GM12878 (cell line): ENCODE data around the gene ADARB1. TPM values are rescaled to one million over a fixed set of nuclear protein-coding genes. Genes with fewer than 3 reads are reported as not detected.

Experiments used
- ATAC-seq: fragments of 200-7000 bp; cut with Tn5 transposase; 3 replicates; pipeline ENCODE4 v1.9.1; 2020; ENCODE audit warnings: mild to moderate bottlenecking, moderate library complexity
- BruUV-seq: library from RNA; stranded (reverse); fragments of 400-500 nt; replicated peaks from 2 replicates; lab custom pipeline; 2021; lab: Mats Ljungman, UMichigan
- CTCF ChIA-PET: fragments of 300-600 bp; sonication (Branson Sonifier 250); formaldehyde crosslinking; extraction: SDS; loops from one replicate; lab custom pipeline; 2021; ENCODE audit warnings: inconsistent platforms; lab: Yijun Ruan, JAX
- POLR2A ChIA-PET: fragments of 350-600 bp; formaldehyde crosslinking; extraction: SDS; loops from one replicate; lab custom pipeline; 2021; ENCODE audit warnings: inconsistent platforms; lab: Charles Lee
- RAD21 ChIA-PET: fragments of 300-600 bp; sonication (Branson Sonifier 250); formaldehyde crosslinking; loops from one replicate; lab custom pipeline; 2023; ENCODE audit warnings: antibody characterized with exemption; ENCODE audit not compliant: unreplicated experiment; lab: Charles Lee
- SMC1A ChIA-PET: fragments of 300-600 bp; sonication (Branson Sonifier 250); formaldehyde crosslinking; loops from one replicate; lab custom pipeline; 2023; ENCODE audit not compliant: unreplicated experiment, uncharacterized antibody; lab: Charles Lee
- DNase-seq: peaks from one replicate; pipeline ENCODE4 v3.0.0-alpha.2; 2011; ENCODE audit warnings: low read depth, low spot score
- FAIRE-seq: peaks from 3 replicates; lab custom pipeline; 2011; peaks lifted over from hg19 to GRCh38; lab: Jason Lieb, UNC
- H2AFZ ChIP-seq: 2 replicates; pipeline ENCODE4 v1.6.0; 2011; ENCODE audit warnings: low read depth, low read length, control low read depth; ENCODE audit not compliant: control insufficient read depth
- H3K27ac ChIP-seq: 2 replicates; pipeline ENCODE4 v1.5.1; 2011; ENCODE audit warnings: control low read depth; ENCODE audit not compliant: control insufficient read depth, insufficient read depth
- H3K27me3 ChIP-seq, 2 experiments: replicated peaks in 1 of 2; 2 replicates each; pipeline versions ENCODE4 v1.6.0 to v1.6.1; 2011; ENCODE audit warnings: low read length in 1 of 2; ENCODE audit not compliant: control insufficient read depth in 2 of 2, insufficient read depth in 2 of 2
- H3K36me3 ChIP-seq, 2 experiments: 2 replicates each; pipeline ENCODE4 v1.5.1; 2011; ENCODE audit warnings: low read length in 1 of 2; ENCODE audit not compliant: control insufficient read depth in 2 of 2, insufficient read depth in 2 of 2
- H3K4me1 ChIP-seq: 2 replicates; pipeline ENCODE4 v1.6.1; 2011; ENCODE audit warnings: mild to moderate bottlenecking, low read length, moderate library complexity, mixed read lengths; ENCODE audit not compliant: control insufficient read depth, insufficient read depth
- H3K4me2 ChIP-seq: 2 replicates; pipeline ENCODE4 v1.6.0; 2011; ENCODE audit warnings: control low read depth; ENCODE audit not compliant: control insufficient read depth, insufficient read depth
- H3K4me3 ChIP-seq: fragments of 200-600 bp; sonication (generic); 2 replicates; pipeline ENCODE4 v1.5.1; 2016
- H3K79me2 ChIP-seq: 2 replicates; pipeline ENCODE4 v1.6.0; 2011; ENCODE audit warnings: low read length; ENCODE audit not compliant: control insufficient read depth, insufficient read depth
- H3K9ac ChIP-seq: 2 replicates; pipeline ENCODE4 v1.8.0; 2011; ENCODE audit warnings: low read length, control low read depth, mixed read lengths; ENCODE audit not compliant: control insufficient read depth, insufficient read depth
- H3K9me3 ChIP-seq: replicated peaks from 3 replicates; pipeline ENCODE4 v1.5.1; 2011; ENCODE audit warnings: mild to moderate bottlenecking, low read length; ENCODE audit not compliant: control insufficient read depth, insufficient read depth
- H4K20me1 ChIP-seq: 2 replicates; pipeline ENCODE4 v1.6.0; 2011; ENCODE audit not compliant: control insufficient read depth, insufficient read depth
- NBN ChIP-seq: fragments of 450-650 bp; IDR thresholded peaks from 2 replicates; pipeline ENCODE4 v1.6.1; 2016
- NKRF ChIP-seq: fragments of 450-650 bp; conservative IDR thresholded peaks from 2 replicates; pipeline ENCODE4 v1.6.1; 2017; ENCODE audit warnings: mild to moderate bottlenecking, moderate library complexity
- POLR2AphosphoS2 ChIP-seq: IDR thresholded peaks from 2 replicates; pipeline ENCODE4 v1.6.1; 2011; ENCODE audit warnings: low read depth, mild to moderate bottlenecking, low read length, improper control_type of control experiment, moderate library complexity
- RAD51 ChIP-seq: fragments of 450-650 bp; IDR thresholded peaks from 2 replicates; pipeline ENCODE4 v1.6.1; 2016; ENCODE audit warnings: moderate library complexity, mild to moderate bottlenecking, inconsistent platforms
- RELA ChIP-seq: fragments of 450-650 bp; IDR thresholded peaks from 2 replicates; pipeline ENCODE4 v1.8.0; 2014; ENCODE audit warnings: borderline replicate concordance; ENCODE audit not compliant: partially characterized antibody
- SPI1 ChIP-seq: IDR thresholded peaks from 2 replicates; pipeline ENCODE4 v1.6.1; 2011; ENCODE audit warnings: low read depth, mild to moderate bottlenecking, low read length, moderate library complexity, borderline replicate concordance; ENCODE audit not compliant: insufficient read depth
- TBL1XR1 ChIP-seq: IDR thresholded peaks from 2 replicates; pipeline ENCODE4 v1.6.1; 2012; ENCODE audit warnings: low read depth, low read length, improper control_type of control experiment
- WGBS: methylation state at CpG from one replicate; pipeline ENCODE4 v1.1.6; 2016; ENCODE audit warnings: low lambda C conversion rate; ENCODE audit not compliant: insufficient replicate concordance, insufficient coverage; ENCODE audit errors: missing lambda C conversion rate; 5-methylcytosine and 5-hydroxymethylcytosine counted together
- in situ Hi-C: fragments of 300-500 bp; cut with MboI; formaldehyde crosslinking; loops from 9 replicates; pipeline ENCODE4 v1.14.3; 2018; ENCODE audit warnings: mixed read lengths
- intact Hi-C: fragments of 100-400 bp; cut with micrococcal nuclease; formaldehyde crosslinking; loops from one replicate; pipeline ENCODE4 v1.14.2; 2022; ENCODE audit not compliant: unreplicated experiment
- polyA plus RNA-seq, 11 experiments: library from polyadenylated mRNA; depleted of rRNA in 4 of 11; unstranded in 6 of 11; stranded (reverse) in 5 of 11; fragments of >200 nt; fragmentation: Nextera tagmentation in 4 of 11; fragmentation: Illumina TruSeq in 1 of 11; extraction: Ambion mirVana in 4 of 11; extraction: Trizol in 1 of 11; gene quantifications; 1 replicate in 1 of 11; 2 replicates in 10 of 11; pipeline versions ENCODE4 v1.2.1 to v1.2.3, GENCODE V29; 2011 to 2016; ENCODE audit warnings: inconsistent platforms in 2 of 11, missing spikeins in 2 of 11, low read depth in 1 of 11
- total RNA-seq, 4 experiments: library from RNA; depleted of rRNA in 3 of 4; stranded (reverse); fragments of >200 nt in 3 of 4; fragmentation: Illumina TruSeq in 1 of 4; extraction: Trizol in 1 of 4; gene quantifications; 2 replicates each; pipeline versions ENCODE4 v1.2.1 to v1.2.3, GENCODE V29; 2013 to 2021
- TF ChIP-seq, protein P1 (sequence below): fragments of 450-650 bp; IDR thresholded peaks from 2 replicates; pipeline ENCODE4 v1.6.1; 2017; ENCODE audit warnings: mild to moderate bottlenecking

Gene ADARB1
- total and polyA plus RNA-seq, 10 of the 15 experiments (the other 5 are each of a cell fraction or from before 2014, with no cell fraction given) = 5.7 to 61.7 (median 25.3) TPM

DNA sequence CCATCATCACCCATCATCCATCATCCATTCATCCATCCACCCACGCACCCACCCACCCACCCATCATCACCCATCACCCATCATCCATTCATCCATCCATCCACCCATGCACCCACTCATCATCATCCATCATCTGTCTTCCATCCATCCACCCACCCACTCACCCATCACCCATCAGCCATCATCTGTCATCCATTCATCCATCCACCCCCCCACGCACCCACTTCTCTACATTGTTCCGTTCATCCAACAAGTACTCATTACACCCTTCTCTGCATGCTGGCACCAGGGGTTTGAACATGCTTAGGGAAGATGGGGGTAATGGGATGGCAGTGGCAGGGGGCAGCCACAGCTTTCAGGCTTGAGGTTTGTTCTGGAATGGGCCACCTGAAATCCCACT is 82.1 kb downstream of the ADARB1 start (continued):
- no peak for TF ChIP-seq NKRF
- TF ChIP-seq, protein P1, sequence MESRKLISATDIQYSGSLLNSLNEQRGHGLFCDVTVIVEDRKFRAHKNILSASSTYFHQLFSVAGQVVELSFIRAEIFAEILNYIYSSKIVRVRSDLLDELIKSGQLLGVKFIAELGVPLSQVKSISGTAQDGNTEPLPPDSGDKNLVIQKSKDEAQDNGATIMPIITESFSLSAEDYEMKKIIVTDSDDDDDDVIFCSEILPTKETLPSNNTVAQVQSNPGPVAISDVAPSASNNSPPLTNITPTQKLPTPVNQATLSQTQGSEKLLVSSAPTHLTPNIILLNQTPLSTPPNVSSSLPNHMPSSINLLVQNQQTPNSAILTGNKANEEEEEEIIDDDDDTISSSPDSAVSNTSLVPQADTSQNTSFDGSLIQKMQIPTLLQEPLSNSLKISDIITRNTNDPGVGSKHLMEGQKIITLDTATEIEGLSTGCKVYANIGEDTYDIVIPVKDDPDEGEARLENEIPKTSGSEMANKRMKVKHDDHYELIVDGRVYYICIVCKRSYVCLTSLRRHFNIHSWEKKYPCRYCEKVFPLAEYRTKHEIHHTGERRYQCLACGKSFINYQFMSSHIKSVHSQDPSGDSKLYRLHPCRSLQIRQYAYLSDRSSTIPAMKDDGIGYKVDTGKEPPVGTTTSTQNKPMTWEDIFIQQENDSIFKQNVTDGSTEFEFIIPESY = no peak

- ATAC-seq = no peak
- Histone ChIP-seq H3K27ac (no peak overlapping the region), H3K27me3 (no peaks in the 10 kb centered on the region)
- WGBS = 41% methylated on average over 8 of the region's 8 CpGs
- in situ Hi-C loops = no loop called here
- DNase-seq = no peak
- TF ChIP-seq POLR2AphosphoS2 (no peak), RAD51 (no peak), TBL1XR1 (no peak), SPI1 (no peak), RELA (no peak), NBN (no peak)
- TF ChIP-seq, all 136 proteins: peak for 0
- no peaks in the 10 kb centered on the region for H3K79me2 ChIP-seq
- H3K9ac ChIP-seq = no peak overlapping the region
- H4K20me1 ChIP-seq = no peaks in the 10 kb centered on the region
- intact Hi-C loops = no loop called here
- no peaks in the 10 kb centered on the region for H3K4me1 ChIP-seq
- no peak overlapping the region for H2AFZ ChIP-seq
- ChIA-PET SMC1A (no interaction called here), POLR2A (no interaction called here), RAD21 (no interaction called here), CTCF (interaction anchor here (1.4 kb wide), 1 partner anchor 21 kb away, joined by 5 read pairs; no protein-coding TSS in a partner anchor)
- peaks cover 0 to 1% of the 10 kb centered on the region in 2 experiments; a peak in 2 of 4 replicates for H3K36me3 ChIP-seq
- no TSS peak for BruUV-seq
- no peak overlapping the region for H3K4me2 ChIP-seq
- H3K4me3 ChIP-seq = no peak overlapping the region
- H3K9me3 ChIP-seq = no peaks in the 10 kb centered on the region; the same call in 2 of the 3 replicates
- FAIRE-seq = no peak
Observed at GRCh38 chr21:45157932-45158331, 83.6 kb downstream of the ADARB1 start.
